Keratinocyte (primary cell): ENCODE data around the gene UBQLN4. TPM values are rescaled to one million over a fixed set of nuclear protein-coding genes. Genes with fewer than 3 reads are reported as not detected.

ENCODE experiments used
- DNase-seq: peaks from one replicate; pipeline ENCODE4 v3.0.0-alpha.2; 2011; ENCODE audit warnings: low read depth, missing footprints, low spot score
- FAIRE-seq: peaks from 2 replicates; lab custom pipeline; 2011; peaks lifted over from hg19 to GRCh38; lab: Jason Lieb, UNC
- H2AFZ ChIP-seq: 2 replicates; pipeline ENCODE4 v1.6.0; 2012; ENCODE audit warnings: low read length, control low read depth, inconsistent platforms; ENCODE audit not compliant: control insufficient read depth
- H3K27ac ChIP-seq: 2 replicates; pipeline ENCODE4 v1.5.1; 2011; ENCODE audit warnings: low read length; ENCODE audit not compliant: control insufficient read depth, insufficient read depth
- H3K27me3 ChIP-seq: 3 replicates; pipeline ENCODE4 v1.6.0; 2011; ENCODE audit warnings: low read length; ENCODE audit not compliant: control insufficient read depth, insufficient read depth; ENCODE audit errors: extremely low read depth
- H3K36me3 ChIP-seq, 2 experiments: 2 replicates in 1 of 2; 3 replicates in 1 of 2; pipeline ENCODE4 v1.5.1; 2011; ENCODE audit warnings: low read length in 2 of 2, mild to moderate bottlenecking in 1 of 2; ENCODE audit not compliant: control insufficient read depth in 2 of 2, insufficient read depth in 2 of 2; ENCODE audit errors: extremely low read depth in 1 of 2
- H3K4me1 ChIP-seq: 3 replicates; pipeline ENCODE4 v1.5.1; 2011; ENCODE audit warnings: low read length; ENCODE audit not compliant: control insufficient read depth, insufficient read depth; ENCODE audit errors: extremely low read depth
- H3K4me2 ChIP-seq: 3 replicates; pipeline ENCODE4 v1.6.0; 2011; ENCODE audit warnings: low read depth, low read length; ENCODE audit not compliant: control insufficient read depth, insufficient read depth; ENCODE audit errors: extremely low read depth
- H3K4me3 ChIP-seq, 3 experiments: fragments of 200-600 bp in 1 of 3; sonication (generic) in 1 of 3; 2 replicates in 2 of 3; 3 replicates in 1 of 3; pipeline ENCODE4 v1.5.1; 2011 to 2016; ENCODE audit warnings: low read length in 3 of 3, mild to moderate bottlenecking in 3 of 3, control low read depth in 2 of 3, inconsistent platforms in 1 of 3, low read depth in 1 of 3, mixed read lengths in 1 of 3, mixed run types in 1 of 3, moderate library complexity in 1 of 3; ENCODE audit not compliant: control insufficient read depth in 2 of 3, insufficient read depth in 2 of 3; ENCODE audit errors: extremely low read depth in 1 of 3
- H3K79me2 ChIP-seq: 2 replicates; pipeline ENCODE4 v1.6.0; 2012; ENCODE audit warnings: low read length; ENCODE audit not compliant: control insufficient read depth, insufficient read depth
- H3K9ac ChIP-seq: 3 replicates; pipeline ENCODE4 v1.6.0; 2011; ENCODE audit warnings: low read length; ENCODE audit not compliant: control insufficient read depth, insufficient read depth; ENCODE audit errors: extremely low read depth
- H3K9me1 ChIP-seq: 3 replicates; pipeline ENCODE4 v1.6.0; 2011; ENCODE audit warnings: low read length; ENCODE audit not compliant: control insufficient read depth, insufficient read depth; ENCODE audit errors: extremely low read depth
- H3K9me3 ChIP-seq: 2 replicates; pipeline ENCODE4 v1.5.1; 2012; ENCODE audit warnings: low read depth, low read length; ENCODE audit not compliant: control insufficient read depth
- H4K20me1 ChIP-seq: 3 replicates; pipeline ENCODE4 v1.6.0; 2011; ENCODE audit warnings: low read length; ENCODE audit not compliant: control insufficient read depth, insufficient read depth; ENCODE audit errors: extremely low read depth
- EZH2 ChIP-seq: IDR thresholded peaks from one replicate; pipeline ENCODE4 v1.6.1; 2012; ENCODE audit warnings: inconsistent platforms, mild to moderate bottlenecking, low read length, moderate library complexity
- dilution Hi-C: fragments of 300-500 bp; cut with MboI; formaldehyde crosslinking; loops from one replicate; pipeline ENCODE4 v1.7.0; 2020; ENCODE audit warnings: low sequenced_read_pairs; ENCODE audit not compliant: extremely low pct_ligation_motif_present
- polyA plus RNA-seq, 5 experiments: library from polyadenylated mRNA; depleted of rRNA in 3 of 5; stranded (reverse) in 3 of 5; stranded (forward) in 1 of 5; unstranded in 1 of 5; fragments of >200 nt; gene quantifications; 1 replicate in 1 of 5; 2 replicates in 3 of 5; 3 replicates in 1 of 5; pipeline versions ENCODE4 v1.2.1 to v1.2.3, GENCODE V29; 2011 to 2012; ENCODE audit warnings: missing spikeins in 2 of 5, low read depth in 1 of 5, low replicate concordance in 1 of 5
- TF ChIP-seq, protein P1 (sequence below), 3 experiments: IDR thresholded peaks in 1 of 3; conservative IDR thresholded peaks in 1 of 3; optimal IDR thresholded peaks in 1 of 3; 2 replicates in 2 of 3; 3 replicates in 1 of 3; pipeline versions ENCODE3 to v1.5.1; 2011; ENCODE audit warnings: low read length in 3 of 3, mild to moderate bottlenecking in 3 of 3, moderate library complexity in 2 of 3, control low read depth in 1 of 3, inconsistent platforms in 1 of 3; ENCODE audit not compliant: insufficient read depth in 2 of 3; ENCODE audit errors: extremely low read depth in 1 of 3

Gene UBQLN4
- polyA plus RNA-seq, 1 donor (not counting 4 experiments of a cell fraction or from before 2014, with no cell fraction given), result 35.8 TPM

DNA sequence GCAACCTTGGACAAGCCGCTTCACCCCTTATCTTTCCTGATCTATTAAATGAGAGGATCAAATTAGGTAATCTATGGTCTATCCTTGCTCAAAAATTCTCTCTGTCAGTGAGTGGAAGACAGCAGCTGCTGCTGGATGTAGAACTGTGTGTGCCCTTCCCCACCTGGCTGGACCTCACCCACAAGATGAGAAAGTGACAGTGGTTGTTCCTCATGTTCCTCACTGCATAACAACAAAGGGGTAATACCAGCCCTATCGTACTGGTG lies 49.7 kb downstream of the UBQLN4 start:
- peak overlapping the region; percentile 74 for H3K4me2 ChIP-seq
- H4K20me1 ChIP-seq, result no peaks in the 10 kb centered on the region
- DNase-seq (no peak), FAIRE-seq (no peak)
- peaks cover 3 to 4% of the 10 kb centered on the region in 2 experiments for H3K36me3 ChIP-seq
- H2AFZ ChIP-seq, result peak overlapping the region; percentile 69
- H3K9ac ChIP-seq, result peak overlapping the region; percentile 30
- peaks cover 5% of the 10 kb centered on the region for H3K9me1 ChIP-seq
- dilution Hi-C loops, result no loop called here
- no peaks in the 10 kb centered on the region for H3K27me3 ChIP-seq
- peak overlapping the region in 1 of 3 experiments; percentile 8 for H3K4me3 ChIP-seq
- no peaks in the 10 kb centered on the region for H3K79me2 ChIP-seq
- H3K27ac ChIP-seq, result peak overlapping the region; percentile 67
- H3K9me3 ChIP-seq, result no peaks in the 10 kb centered on the region
- peaks cover 37% of the 10 kb centered on the region for H3K4me1 ChIP-seq
- TF ChIP-seq, protein P1, sequence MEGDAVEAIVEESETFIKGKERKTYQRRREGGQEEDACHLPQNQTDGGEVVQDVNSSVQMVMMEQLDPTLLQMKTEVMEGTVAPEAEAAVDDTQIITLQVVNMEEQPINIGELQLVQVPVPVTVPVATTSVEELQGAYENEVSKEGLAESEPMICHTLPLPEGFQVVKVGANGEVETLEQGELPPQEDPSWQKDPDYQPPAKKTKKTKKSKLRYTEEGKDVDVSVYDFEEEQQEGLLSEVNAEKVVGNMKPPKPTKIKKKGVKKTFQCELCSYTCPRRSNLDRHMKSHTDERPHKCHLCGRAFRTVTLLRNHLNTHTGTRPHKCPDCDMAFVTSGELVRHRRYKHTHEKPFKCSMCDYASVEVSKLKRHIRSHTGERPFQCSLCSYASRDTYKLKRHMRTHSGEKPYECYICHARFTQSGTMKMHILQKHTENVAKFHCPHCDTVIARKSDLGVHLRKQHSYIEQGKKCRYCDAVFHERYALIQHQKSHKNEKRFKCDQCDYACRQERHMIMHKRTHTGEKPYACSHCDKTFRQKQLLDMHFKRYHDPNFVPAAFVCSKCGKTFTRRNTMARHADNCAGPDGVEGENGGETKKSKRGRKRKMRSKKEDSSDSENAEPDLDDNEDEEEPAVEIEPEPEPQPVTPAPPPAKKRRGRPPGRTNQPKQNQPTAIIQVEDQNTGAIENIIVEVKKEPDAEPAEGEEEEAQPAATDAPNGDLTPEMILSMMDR (optimal IDR thresholded peaks at IDR 0.05 in 1 of 3, IDR thresholded peaks at IDR 0.05 in 1 of 3, conservative IDR thresholded peaks at IDR 0.05 in 1 of 3; ENCODE audit: extremely low read depth in 1 of 3, insufficient read depth in 2 of 3, low read length in 3 of 3), result no peak
- TF ChIP-seq EZH2, result no peak

DNA sequence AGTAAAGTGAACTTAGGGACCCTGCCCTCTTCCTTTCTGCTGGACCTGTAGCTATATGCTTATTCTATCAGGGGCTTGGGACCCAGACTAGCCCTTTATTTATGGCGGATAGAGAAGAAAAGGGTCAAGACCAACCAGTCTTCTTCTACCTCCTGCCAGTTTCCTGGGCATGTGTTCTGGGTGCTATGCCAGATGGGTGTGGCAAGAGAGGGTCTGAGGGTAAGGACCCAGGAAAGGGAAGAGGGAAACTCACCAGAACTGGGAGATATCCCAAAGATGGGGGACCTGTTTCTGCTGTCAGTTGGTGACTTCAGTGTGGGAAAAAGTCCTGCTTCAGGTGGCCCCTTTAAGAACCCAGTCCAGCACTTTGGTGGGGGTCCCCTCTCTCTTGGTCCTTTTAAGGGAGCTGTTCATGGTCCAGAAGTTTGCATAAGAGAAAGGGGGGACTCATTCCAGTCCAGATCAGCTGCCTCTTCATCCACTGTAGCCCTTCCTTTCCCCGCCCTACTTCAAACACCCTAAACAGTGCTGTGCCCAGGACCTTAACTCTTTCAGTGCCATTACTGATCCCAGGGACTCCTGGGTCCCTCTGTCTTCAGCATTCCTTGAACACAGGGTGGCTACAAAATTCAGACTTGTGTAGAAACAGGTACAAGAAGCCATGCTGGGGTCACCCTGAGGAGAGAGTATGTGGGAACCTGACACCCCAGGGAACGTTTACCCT lies 51.2 kb downstream of the UBQLN4 start:
- peak overlapping the region; percentile 74 for H3K4me2 ChIP-seq
- no peaks in the 10 kb centered on the region for H4K20me1 ChIP-seq
- no peaks in the 10 kb centered on the region for H3K9me3 ChIP-seq
- no peaks in the 10 kb centered on the region for H3K27me3 ChIP-seq
- peaks cover 37% of the 10 kb centered on the region for H3K4me1 ChIP-seq
- H3K9me1 ChIP-seq, result peaks cover 5% of the 10 kb centered on the region
- FAIRE-seq (no peak), DNase-seq (no peak)
- no peak for TF ChIP-seq EZH2
- TF ChIP-seq, protein P1 (optimal IDR thresholded peaks at IDR 0.05 in 1 of 3, IDR thresholded peaks at IDR 0.05 in 1 of 3, conservative IDR thresholded peaks at IDR 0.05 in 1 of 3; ENCODE audit: extremely low read depth in 1 of 3, insufficient read depth in 2 of 3, low read length in 3 of 3), result no peak
- H3K79me2 ChIP-seq, result no peaks in the 10 kb centered on the region
- peak overlapping the region; percentile 67 for H3K27ac ChIP-seq
- dilution Hi-C loops, result no loop called here
- H3K36me3 ChIP-seq, result no peaks in the 10 kb centered on the region
- H3K9ac ChIP-seq, result no peak overlapping the region
- H3K4me3 ChIP-seq, result peak overlapping the region in 1 of 3 experiments; percentile 13
- H2AFZ ChIP-seq, result peak overlapping the region; percentile 20
